ENCODE measurements around the gene GPBAR1. TPM values are rescaled to one million over a fixed set of nuclear protein-coding genes. Genes with fewer than 3 reads are reported as not detected.

The GPBAR1 gene
- total RNA-seq, 1 donor from 2014 or later = 0.92 TPM

- DNase-seq (ENCODE audit: low read depth) = no peak
- peak overlapping the region; percentile 99 for H3K4me3 ChIP-seq (ENCODE audit: low read depth, low read length)
- H3K36me3 ChIP-seq (ENCODE audit: control insufficient read depth, insufficient read depth, low read length) = no peaks in the 10 kb centered on the region
- TF ChIP-seq CTCF (IDR thresholded peaks at IDR 0.05; ENCODE audit: insufficient read depth, low read length, poor library complexity, severe bottlenecking) = no peak
- H3K27me3 ChIP-seq (ENCODE audit: control insufficient read depth, insufficient read depth, low read length) = no peaks in the 10 kb centered on the region
Observed at GRCh38 chr2:218218268-218219185, 42.3 kb upstream of the GPBAR1 start.

- no peak for TF ChIP-seq CTCF (IDR thresholded peaks at IDR 0.05; ENCODE audit: insufficient read depth, low read length, poor library complexity, severe bottlenecking)
- Histone ChIP-seq H3K4me3 (ENCODE audit: low read depth, low read length) (no peak overlapping the region), H3K36me3 (ENCODE audit: control insufficient read depth, insufficient read depth, low read length) (no peaks in the 10 kb centered on the region), H3K27me3 (ENCODE audit: control insufficient read depth, insufficient read depth, low read length) (no peaks in the 10 kb centered on the region)
- no peak for DNase-seq (ENCODE audit: low read depth)
Observed at GRCh38 chr2:218219934-218220333, 40.9 kb upstream of the GPBAR1 start.

- DNase-seq (ENCODE audit: low read depth) = no peak
- no peak for TF ChIP-seq CTCF (IDR thresholded peaks at IDR 0.05; ENCODE audit: insufficient read depth, low read length, poor library complexity, severe bottlenecking)
- Histone ChIP-seq H3K36me3 (ENCODE audit: control insufficient read depth, insufficient read depth, low read length) (no peaks in the 10 kb centered on the region), H3K27me3 (ENCODE audit: control insufficient read depth, insufficient read depth, low read length) (no peaks in the 10 kb centered on the region), H3K4me3 (ENCODE audit: low read depth, low read length) (no peak overlapping the region)
Observed at GRCh38 chr2:218221000-218221399, 39.8 kb upstream of the GPBAR1 start.

GRCh38 chr2:218223046-218223445, 37.8 kb upstream of the GPBAR1 start:
- Histone ChIP-seq H3K4me3 (ENCODE audit: low read depth, low read length) (no peak overlapping the region), H3K36me3 (ENCODE audit: control insufficient read depth, insufficient read depth, low read length) (no peaks in the 10 kb centered on the region), H3K27me3 (ENCODE audit: control insufficient read depth, insufficient read depth, low read length) (no peaks in the 10 kb centered on the region)
- DNase-seq (ENCODE audit: low read depth) = no peak
- no peak for TF ChIP-seq CTCF (IDR thresholded peaks at IDR 0.05; ENCODE audit: insufficient read depth, low read length, poor library complexity, severe bottlenecking)

- H3K27me3 ChIP-seq (ENCODE audit: control insufficient read depth, insufficient read depth, low read length) = no peaks in the 10 kb centered on the region
- no peak for TF ChIP-seq CTCF (IDR thresholded peaks at IDR 0.05; ENCODE audit: insufficient read depth, low read length, poor library complexity, severe bottlenecking)
- no peak overlapping the region for H3K4me3 ChIP-seq (ENCODE audit: low read depth, low read length)
- no peak for DNase-seq (ENCODE audit: low read depth)
- H3K36me3 ChIP-seq (ENCODE audit: control insufficient read depth, insufficient read depth, low read length) = no peaks in the 10 kb centered on the region
Observed at GRCh38 chr2:218224186-218224585, 36.6 kb upstream of the GPBAR1 start.
